OCI-LY7 (cell line): Measurements from ENCODE around the gene PEX10. TPM values are rescaled to one million over a fixed set of nuclear protein-coding genes. Genes with fewer than 3 reads are reported as not detected.

Source experiments
- BruUV-seq: library from RNA; stranded (reverse); fragments of 400-500 nt; replicated peaks from 2 replicates; lab custom pipeline; 2021; lab: Mats Ljungman, UMichigan
- CTCF ChIA-PET: fragments of 300-600 bp; sonication (Branson Sonifier 250); formaldehyde crosslinking; loops from one replicate; lab custom pipeline; 2022; ENCODE audit warnings: antibody characterized with exemption; ENCODE audit not compliant: unreplicated experiment; lab: Charles Lee
- POLR2A ChIA-PET: fragments of 300-600 bp; sonication (Branson Sonifier 250); formaldehyde crosslinking; loops from one replicate; lab custom pipeline; 2022; ENCODE audit warnings: antibody characterized with exemption; lab: Charles Lee
- DNase-seq: peaks from one replicate; pipeline ENCODE4 v3.0.0-alpha.2; 2015; ENCODE audit warnings: low spot score
- H2AFZ ChIP-seq: fragments of 200-600 bp; sonication (generic), shearing (Covaris generic); 2 replicates; pipeline ENCODE4 v1.6.1; 2014; ENCODE audit warnings: mild to moderate bottlenecking, antibody characterized with exemption, low read length, moderate library complexity
- H3K27ac ChIP-seq: fragments of 200-600 bp; sonication (generic); 2 replicates; pipeline ENCODE4 v1.5.1; 2014; ENCODE audit warnings: mixed run types, low read depth, mild to moderate bottlenecking, moderate library complexity, low read length, inconsistent platforms; ENCODE audit not compliant: poor library complexity, severe bottlenecking
- H3K36me3 ChIP-seq: fragments of 200-600 bp; sonication (generic); 2 replicates; pipeline ENCODE4 v1.6.1; 2014; ENCODE audit warnings: mild to moderate bottlenecking, antibody characterized with exemption, low read length, moderate library complexity, mixed read lengths; ENCODE audit not compliant: insufficient read depth
- H3K4me1 ChIP-seq: fragments of 200-600 bp; sonication (generic); 2 replicates; pipeline ENCODE4 v1.5.1; 2014; ENCODE audit warnings: mild to moderate bottlenecking, low read length; ENCODE audit not compliant: insufficient read depth, poor library complexity, severe bottlenecking
- H3K4me2 ChIP-seq: fragments of 200-600 bp; sonication (generic); 2 replicates; pipeline ENCODE4 v1.6.1; 2014; ENCODE audit warnings: mild to moderate bottlenecking, low read length
- H3K4me3 ChIP-seq: fragments of 200-600 bp; sonication (generic); 2 replicates; pipeline ENCODE4 v1.5.1; 2014; ENCODE audit warnings: mild to moderate bottlenecking, low read depth, low read length; ENCODE audit not compliant: poor library complexity, severe bottlenecking
- H3K79me2 ChIP-seq: fragments of 200-600 bp; sonication (generic); 2 replicates; pipeline ENCODE4 v1.6.1; 2016; ENCODE audit warnings: low read depth, mild to moderate bottlenecking, low read length, moderate library complexity, mixed read lengths; ENCODE audit not compliant: insufficient read depth
- H3K9me2 ChIP-seq: fragments of 200-600 bp; sonication (generic); 2 replicates; pipeline ENCODE4 v1.6.1; 2016; ENCODE audit warnings: mild to moderate bottlenecking, low read length, mixed read lengths; ENCODE audit not compliant: insufficient read depth
- H3K9me3 ChIP-seq: fragments of 200-600 bp; sonication (generic); 2 replicates; pipeline ENCODE4 v1.6.1; 2014; ENCODE audit warnings: mild to moderate bottlenecking, mixed run types, low read length, mixed read lengths
- H4K20me1 ChIP-seq: fragments of 200-600 bp; sonication (generic); 2 replicates; pipeline ENCODE4 v1.6.1; 2014; ENCODE audit warnings: mild to moderate bottlenecking, antibody characterized with exemption, low read length, moderate library complexity, mixed read lengths; ENCODE audit not compliant: insufficient read depth
- EZH2phosphoT487 ChIP-seq: fragments of 200-600 bp; sonication (generic); IDR thresholded peaks from 2 replicates; pipeline ENCODE4 v1.6.1; 2018; ENCODE audit warnings: low read depth, borderline replicate concordance, mild to moderate bottlenecking, mixed run types, antibody characterized with exemption, low read length, moderate library complexity, mixed read lengths
- intact Hi-C: fragments of 100-400 bp; cut with micrococcal nuclease; formaldehyde crosslinking; loops from one replicate; pipeline ENCODE4 v1.10.0; 2022; ENCODE audit not compliant: unreplicated experiment
- total RNA-seq, 2 experiments: library from RNA; depleted of rRNA in 1 of 2; stranded (reverse); fragments of >200 nt in 1 of 2; shearing (Covaris generic) in 1 of 2; gene quantifications; 2 replicates each; pipeline ENCODE4 v1.2.3, GENCODE V29; 2014 to 2022
- TF ChIP-seq, protein P1 (sequence below): fragments of 200-600 bp; sonication (generic); conservative IDR thresholded peaks from 2 replicates; pipeline ENCODE4 v1.5.1; 2014; ENCODE audit warnings: mild to moderate bottlenecking, antibody characterized with exemption, low read length, moderate library complexity, mixed read lengths

PEX10 gene
- total RNA-seq, 2 experiments from 2014 or later, result 23.3 to 24.5 TPM

DNA sequence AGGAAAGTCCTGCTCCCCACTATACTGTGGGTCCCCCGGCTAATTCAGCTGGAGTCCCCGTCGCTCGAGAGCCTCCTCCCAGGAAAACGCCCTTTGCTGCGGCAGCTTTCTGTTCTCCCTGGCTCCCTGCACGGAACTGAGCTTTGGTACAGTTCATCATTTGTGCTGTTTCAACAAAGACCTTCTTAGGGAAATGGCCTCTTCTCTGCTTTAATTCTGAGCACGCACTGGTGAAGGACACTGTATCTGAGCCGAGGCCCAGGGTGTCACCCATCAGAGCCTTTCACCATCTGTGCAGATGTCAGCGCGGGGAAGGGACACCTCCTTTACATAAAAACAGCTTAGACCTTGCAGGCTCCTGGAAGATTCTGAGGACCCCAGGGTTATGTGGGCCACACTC is 13.5 kb upstream of the PEX10 start:
- CTCF ChIA-PET, result no interaction called here
- Histone ChIP-seq H3K9me3 (peaks cover 7% of the 10 kb centered on the region; the same call in 1 of the 2 replicates), H3K4me2 (no peak overlapping the region), H3K36me3 (no peaks in the 10 kb centered on the region), H4K20me1 (no peaks in the 10 kb centered on the region), H3K27ac (no peak overlapping the region), H3K79me2 (no peaks in the 10 kb centered on the region), H3K4me3 (no peak overlapping the region), H3K9me2 (no peaks in the 10 kb centered on the region), H2AFZ (no peak overlapping the region), H3K4me1 (no peaks in the 10 kb centered on the region)
- BruUV-seq, result no TSS peak
- DNase-seq, result no peak
- POLR2A ChIA-PET, result no interaction called here
- TF ChIP-seq, protein P1, sequence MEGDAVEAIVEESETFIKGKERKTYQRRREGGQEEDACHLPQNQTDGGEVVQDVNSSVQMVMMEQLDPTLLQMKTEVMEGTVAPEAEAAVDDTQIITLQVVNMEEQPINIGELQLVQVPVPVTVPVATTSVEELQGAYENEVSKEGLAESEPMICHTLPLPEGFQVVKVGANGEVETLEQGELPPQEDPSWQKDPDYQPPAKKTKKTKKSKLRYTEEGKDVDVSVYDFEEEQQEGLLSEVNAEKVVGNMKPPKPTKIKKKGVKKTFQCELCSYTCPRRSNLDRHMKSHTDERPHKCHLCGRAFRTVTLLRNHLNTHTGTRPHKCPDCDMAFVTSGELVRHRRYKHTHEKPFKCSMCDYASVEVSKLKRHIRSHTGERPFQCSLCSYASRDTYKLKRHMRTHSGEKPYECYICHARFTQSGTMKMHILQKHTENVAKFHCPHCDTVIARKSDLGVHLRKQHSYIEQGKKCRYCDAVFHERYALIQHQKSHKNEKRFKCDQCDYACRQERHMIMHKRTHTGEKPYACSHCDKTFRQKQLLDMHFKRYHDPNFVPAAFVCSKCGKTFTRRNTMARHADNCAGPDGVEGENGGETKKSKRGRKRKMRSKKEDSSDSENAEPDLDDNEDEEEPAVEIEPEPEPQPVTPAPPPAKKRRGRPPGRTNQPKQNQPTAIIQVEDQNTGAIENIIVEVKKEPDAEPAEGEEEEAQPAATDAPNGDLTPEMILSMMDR, result no peak
- no peak for TF ChIP-seq EZH2phosphoT487
- intact Hi-C loops, result no loop called here

DNA sequence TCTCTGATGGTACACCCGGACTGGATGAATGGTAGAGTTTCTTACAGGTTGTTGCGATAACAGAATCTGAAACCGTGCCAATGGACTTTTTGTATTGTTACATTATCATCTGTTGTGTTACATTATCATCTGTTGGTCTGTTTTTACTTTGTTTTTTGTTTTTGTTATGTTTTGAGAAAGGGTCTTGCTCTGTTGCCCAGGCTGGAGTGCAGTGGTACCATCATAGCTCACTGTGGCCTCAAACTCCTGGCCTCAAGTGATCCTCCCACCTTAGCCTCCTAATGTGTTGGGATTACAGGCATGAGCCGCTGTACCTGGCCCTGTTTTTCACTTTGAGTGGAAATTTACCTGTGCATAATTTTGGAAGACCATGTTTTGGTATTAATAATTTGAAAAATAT is 10.2 kb upstream of the PEX10 start:
- Histone ChIP-seq H3K4me1 (no peaks in the 10 kb centered on the region), H3K27ac (no peak overlapping the region), H3K4me3 (no peak overlapping the region), H3K9me2 (no peaks in the 10 kb centered on the region), H3K9me3 (peaks cover 7% of the 10 kb centered on the region; the same call in 1 of the 2 replicates), H2AFZ (no peak overlapping the region), H3K4me2 (no peak overlapping the region), H4K20me1 (no peaks in the 10 kb centered on the region), H3K79me2 (no peaks in the 10 kb centered on the region), H3K36me3 (no peaks in the 10 kb centered on the region)
- intact Hi-C loops, result no loop called here
- BruUV-seq, result no TSS peak
- DNase-seq, result no peak
- TF ChIP-seq EZH2phosphoT487, result no peak
- TF ChIP-seq, protein P1, result no peak
- CTCF ChIA-PET, result interaction anchor here (0.6 kb wide), 1 partner anchor 126 kb away, joined by 4 read pairs; no protein-coding TSS in a partner anchor
- POLR2A ChIA-PET, result no interaction called here

DNA sequence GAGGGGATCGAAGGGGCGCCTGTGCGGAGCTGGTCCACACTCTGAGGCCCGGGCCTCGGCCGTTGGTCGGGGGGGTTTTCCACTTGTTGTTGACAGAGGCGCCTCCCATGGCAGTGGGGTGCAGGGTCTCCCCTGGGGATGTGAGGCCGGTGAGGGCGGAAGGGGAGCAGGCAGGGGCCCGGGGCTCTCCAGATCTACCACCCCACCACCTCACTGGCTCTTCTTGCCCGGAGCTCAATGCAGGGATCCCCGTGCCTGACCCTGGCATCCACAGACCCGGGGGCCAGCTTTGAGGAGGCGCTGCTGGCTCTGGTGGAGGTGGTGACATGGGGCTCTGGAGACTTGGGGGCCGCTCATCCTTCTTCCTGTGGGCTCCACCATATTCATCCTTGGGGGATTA is 7.1 kb upstream of the PEX10 start:
- Histone ChIP-seq H4K20me1 (no peaks in the 10 kb centered on the region), H2AFZ (no peak overlapping the region), H3K36me3 (no peaks in the 10 kb centered on the region), H3K9me2 (no peaks in the 10 kb centered on the region), H3K4me1 (peaks cover 25% of the 10 kb centered on the region), H3K27ac (no peak overlapping the region), H3K4me2 (no peak overlapping the region), H3K4me3 (no peak overlapping the region), H3K79me2 (no peaks in the 10 kb centered on the region), H3K9me3 (peaks cover 7% of the 10 kb centered on the region; the same call in 1 of the 2 replicates)
- BruUV-seq, result no TSS peak
- no peak for TF ChIP-seq EZH2phosphoT487
- TF ChIP-seq, protein P1, result no peak
- intact Hi-C loops, result no loop called here
- ChIA-PET POLR2A (interaction anchor here (0.6 kb wide), 1 partner anchor 612 kb away, joined by 3 read pairs; no protein-coding TSS in a partner anchor), CTCF (no interaction called here)
- no peak for DNase-seq
